Nephron (organoid): ENCODE data around the gene CAMK2G.
A peak's percentile ranks its signal among the peaks of the same experiment; 100 is the strongest.

Experiments used
- H3K27ac Mint-ChIP-seq, 3 experiments: 2 replicates each; pipeline ENCODE4 v1.8.0; 2020; ENCODE audit warnings: mixed read lengths in 3 of 3, mild to moderate bottlenecking in 2 of 3, moderate library complexity in 1 of 3
- H3K27me3 Mint-ChIP-seq: 2 replicates; pipeline ENCODE4 v1.8.0; 2021; ENCODE audit warnings: low read depth, mild to moderate bottlenecking, moderate library complexity, mixed read lengths
- H3K36me3 Mint-ChIP-seq: 2 replicates; pipeline ENCODE4 v1.8.0; 2020; ENCODE audit warnings: low read depth, mixed read lengths
- H3K4me1 Mint-ChIP-seq: 2 replicates; pipeline ENCODE4 v1.8.0; 2020; ENCODE audit warnings: mixed read lengths
- H3K4me3 Mint-ChIP-seq, 3 experiments: 2 replicates each; pipeline ENCODE4 v1.8.0; 2020; ENCODE audit warnings: mild to moderate bottlenecking in 3 of 3, mixed read lengths in 3 of 3, moderate library complexity in 2 of 3
- H3K9me3 Mint-ChIP-seq: 2 replicates; pipeline ENCODE4 v1.8.0; 2020; ENCODE audit warnings: mixed read lengths
- TF ChIP-seq, protein P1 (sequence below), 3 experiments: fragments of 200-600 bp; sonication (generic); IDR thresholded peaks; one replicate each; pipeline ENCODE4 v1.5.0; 2021; ENCODE audit warnings: antibody characterized with exemption in 3 of 3; ENCODE audit not compliant: unreplicated experiment in 3 of 3

Gene CAMK2G

DNA sequence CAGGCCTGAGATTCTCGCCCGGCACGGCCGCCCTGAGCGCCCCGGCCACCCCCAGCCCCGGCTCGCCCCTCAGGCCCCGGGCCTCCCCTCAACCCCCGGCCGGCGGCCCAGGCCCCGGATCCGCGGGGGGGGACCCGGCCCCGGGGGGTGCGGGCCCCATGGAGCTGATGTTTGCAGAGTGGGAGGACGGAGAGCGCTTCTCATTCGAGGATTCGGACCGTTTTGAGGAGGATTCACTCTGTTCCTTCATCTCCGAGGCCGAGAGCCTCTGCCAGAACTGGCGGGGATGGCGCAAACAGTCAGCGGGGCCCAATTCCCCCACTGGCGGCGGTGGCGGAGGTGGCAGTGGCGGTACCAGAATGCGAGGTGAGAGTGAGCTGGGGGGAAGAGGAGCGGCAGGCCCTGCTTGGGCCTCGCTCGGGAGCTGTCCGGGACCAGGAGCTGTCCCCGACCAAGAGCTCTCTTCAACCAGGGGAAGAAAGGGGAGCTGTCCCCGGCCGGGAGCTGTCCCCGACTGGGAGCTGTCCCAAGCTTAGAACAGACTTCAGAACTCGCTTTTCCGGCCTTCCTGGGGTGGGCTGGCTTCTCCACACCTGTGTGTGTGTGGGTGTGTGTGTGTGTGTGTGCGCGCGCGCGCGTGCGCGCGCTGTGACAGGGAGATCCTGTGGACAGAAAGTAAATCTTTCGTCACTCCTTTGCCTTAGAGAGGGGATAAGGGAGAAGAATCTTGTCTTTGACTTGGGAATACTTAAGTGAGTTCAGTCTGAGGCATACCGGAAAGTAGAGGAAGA, 88.4 kb downstream of the CAMK2G start:
- Mint-ChIP-seq H3K27ac (peak overlapping the region; percentile 92 to 100 (median 98)), H3K36me3 (peaks cover 13% of the 10 kb centered on the region), H3K27me3 (no peaks in the 10 kb centered on the region), H3K4me3 (peak overlapping the region; percentile 98 to 100 (median 99)), H3K9me3 (no peaks in the 10 kb centered on the region), H3K4me1 (peaks cover 36% of the 10 kb centered on the region)
- TF ChIP-seq, protein P1, sequence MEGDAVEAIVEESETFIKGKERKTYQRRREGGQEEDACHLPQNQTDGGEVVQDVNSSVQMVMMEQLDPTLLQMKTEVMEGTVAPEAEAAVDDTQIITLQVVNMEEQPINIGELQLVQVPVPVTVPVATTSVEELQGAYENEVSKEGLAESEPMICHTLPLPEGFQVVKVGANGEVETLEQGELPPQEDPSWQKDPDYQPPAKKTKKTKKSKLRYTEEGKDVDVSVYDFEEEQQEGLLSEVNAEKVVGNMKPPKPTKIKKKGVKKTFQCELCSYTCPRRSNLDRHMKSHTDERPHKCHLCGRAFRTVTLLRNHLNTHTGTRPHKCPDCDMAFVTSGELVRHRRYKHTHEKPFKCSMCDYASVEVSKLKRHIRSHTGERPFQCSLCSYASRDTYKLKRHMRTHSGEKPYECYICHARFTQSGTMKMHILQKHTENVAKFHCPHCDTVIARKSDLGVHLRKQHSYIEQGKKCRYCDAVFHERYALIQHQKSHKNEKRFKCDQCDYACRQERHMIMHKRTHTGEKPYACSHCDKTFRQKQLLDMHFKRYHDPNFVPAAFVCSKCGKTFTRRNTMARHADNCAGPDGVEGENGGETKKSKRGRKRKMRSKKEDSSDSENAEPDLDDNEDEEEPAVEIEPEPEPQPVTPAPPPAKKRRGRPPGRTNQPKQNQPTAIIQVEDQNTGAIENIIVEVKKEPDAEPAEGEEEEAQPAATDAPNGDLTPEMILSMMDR (IDR thresholded peaks at IDR 0.05; ENCODE audit: unreplicated experiment in 3 of 3) = no peak

GRCh38 chr10:73785211-73785720, 89.1 kb downstream of the CAMK2G start, which contains the start of gene ZSWIM8:
TSS of gene ZSWIM8 (plus strand) at chr10:73785606. CDS start at chr10:73785879, 273 bp downstream.
- H3K27me3 Mint-ChIP-seq = no peaks in the 10 kb centered on the region

DNA sequence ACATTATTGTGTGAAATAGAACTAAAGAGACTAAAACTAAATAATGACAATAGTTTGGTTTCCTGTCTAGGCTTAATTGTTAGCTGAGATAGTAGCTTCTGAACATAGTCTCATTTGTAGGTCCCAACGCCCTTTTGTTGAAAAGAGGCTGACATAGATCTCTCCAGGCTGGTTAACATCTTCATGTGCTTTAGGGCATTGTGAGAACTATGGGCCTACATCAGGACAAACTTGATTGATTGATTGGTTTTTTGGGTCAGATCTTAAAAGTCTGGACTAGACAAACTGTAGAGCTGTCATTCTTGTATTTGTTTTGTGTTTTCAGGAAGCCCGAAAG, 91.6 kb downstream of the CAMK2G start:
- H3K9me3 Mint-ChIP-seq = no peaks in the 10 kb centered on the region

More at GRCh38 chr10:73785211-73785720, 89.1 kb downstream of the CAMK2G start, which contains the start of gene ZSWIM8:
- TF ChIP-seq, protein P1 (IDR thresholded peaks at IDR 0.05; ENCODE audit: unreplicated experiment in 3 of 3) = no peak
- Mint-ChIP-seq H3K27ac (peak within 1 kb of the TSS; percentile 92 to 100 (median 98)), H3K4me1 (peaks cover 43% of the 10 kb centered on the region), H3K9me3 (no peaks in the 10 kb centered on the region), H3K4me3 (peak within 1 kb of the TSS; percentile 98 to 100 (median 99)), H3K36me3 (peaks cover 9% of the 10 kb centered on the region)

GRCh38 chr10:73781879-73782748, 92.2 kb downstream of the CAMK2G start, which contains the start of gene CHCHD1:
TSS of gene CHCHD1 (plus strand) at chr10:73782048. CDS start at chr10:73782076, 28 bp downstream.
- peaks cover 11% of the 10 kb centered on the region for H3K36me3 Mint-ChIP-seq
- TF ChIP-seq, protein P1 (IDR thresholded peaks at IDR 0.05; ENCODE audit: unreplicated experiment in 3 of 3) = no peak
- H3K27ac Mint-ChIP-seq = peak within 1 kb of the TSS; percentile 90 to 98 (median 92)
- no peaks in the 10 kb centered on the region for H3K9me3 Mint-ChIP-seq
- H3K4me1 Mint-ChIP-seq = peaks cover 50% of the 10 kb centered on the region
- peak within 1 kb of the TSS; percentile 97 to 100 (median 100) for H3K4me3 Mint-ChIP-seq
- no peaks in the 10 kb centered on the region for H3K27me3 Mint-ChIP-seq

More for the DNA sequence above, 91.6 kb downstream of the CAMK2G start:
- Mint-ChIP-seq H3K27ac (peak overlapping the region; percentile 90 to 98 (median 92)), H3K4me1 (peaks cover 50% of the 10 kb centered on the region), H3K36me3 (peaks cover 7% of the 10 kb centered on the region), H3K27me3 (no peaks in the 10 kb centered on the region), H3K4me3 (peak overlapping the region; percentile 97 to 100 (median 100))
- TF ChIP-seq, protein P1 (IDR thresholded peaks at IDR 0.05; ENCODE audit: unreplicated experiment in 3 of 3) = no peak

DNA sequence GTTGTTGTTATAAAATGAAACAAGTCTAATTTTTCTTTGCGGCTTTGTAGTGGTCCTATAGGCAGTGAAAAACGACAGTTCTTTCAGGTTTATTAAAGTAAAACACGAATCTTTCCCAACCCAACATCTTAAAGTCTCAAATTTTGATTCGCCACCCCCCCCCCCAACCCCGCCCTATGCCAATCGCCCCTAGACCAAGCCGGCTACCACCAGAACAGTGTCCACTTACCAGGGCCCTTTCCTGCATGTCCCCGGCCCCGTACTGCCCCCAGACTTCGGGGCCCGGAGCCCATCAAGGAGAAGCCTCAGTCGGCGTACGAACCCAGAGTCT, 92.8 kb downstream of the CAMK2G start:
- TF ChIP-seq, protein P1 (IDR thresholded peaks at IDR 0.05; ENCODE audit: unreplicated experiment in 3 of 3) = no peak
- Mint-ChIP-seq H3K9me3 (no peaks in the 10 kb centered on the region), H3K36me3 (peaks cover 16% of the 10 kb centered on the region), H3K4me3 (peak overlapping the region; percentile 97 to 100 (median 100)), H3K27ac (peak overlapping the region; percentile 90 to 98 (median 92)), H3K4me1 (peaks cover 48% of the 10 kb centered on the region), H3K27me3 (no peaks in the 10 kb centered on the region)
